Fibroblast of skin of right quadriceps (primary cell): ENCODE data around the gene ADAM17.
"Not testable (repeated sequence)": the region's sequence is repeated elsewhere in the genome, so short reads cannot be mapped to it uniquely, and the experiment has no call there.

Experiments used
- DNase-seq: peaks from one replicate; pipeline ENCODE4 v3.0.0-alpha.2; 2013

ADAM17 gene

DNA sequence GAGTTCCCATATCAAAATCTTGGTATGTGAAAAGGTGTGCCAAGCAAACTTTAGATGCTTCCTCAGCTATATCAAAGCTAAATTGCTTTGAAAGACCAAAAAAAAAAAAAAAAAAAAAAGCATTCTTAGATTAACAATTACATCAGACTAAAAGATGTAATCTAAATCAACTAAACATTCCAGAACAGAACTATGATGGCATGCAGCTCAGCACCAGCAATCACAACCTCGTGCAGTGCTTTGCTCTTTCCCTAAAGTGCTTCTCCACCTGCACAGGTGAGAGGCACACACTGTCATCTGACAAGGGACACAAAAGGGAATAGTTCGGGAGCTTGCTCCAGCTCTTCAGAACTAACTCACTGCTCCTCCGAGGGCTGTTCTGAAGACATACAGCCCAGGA, 37.5 kb downstream of the ADAM17 start:
- no peak for DNase-seq

DNA sequence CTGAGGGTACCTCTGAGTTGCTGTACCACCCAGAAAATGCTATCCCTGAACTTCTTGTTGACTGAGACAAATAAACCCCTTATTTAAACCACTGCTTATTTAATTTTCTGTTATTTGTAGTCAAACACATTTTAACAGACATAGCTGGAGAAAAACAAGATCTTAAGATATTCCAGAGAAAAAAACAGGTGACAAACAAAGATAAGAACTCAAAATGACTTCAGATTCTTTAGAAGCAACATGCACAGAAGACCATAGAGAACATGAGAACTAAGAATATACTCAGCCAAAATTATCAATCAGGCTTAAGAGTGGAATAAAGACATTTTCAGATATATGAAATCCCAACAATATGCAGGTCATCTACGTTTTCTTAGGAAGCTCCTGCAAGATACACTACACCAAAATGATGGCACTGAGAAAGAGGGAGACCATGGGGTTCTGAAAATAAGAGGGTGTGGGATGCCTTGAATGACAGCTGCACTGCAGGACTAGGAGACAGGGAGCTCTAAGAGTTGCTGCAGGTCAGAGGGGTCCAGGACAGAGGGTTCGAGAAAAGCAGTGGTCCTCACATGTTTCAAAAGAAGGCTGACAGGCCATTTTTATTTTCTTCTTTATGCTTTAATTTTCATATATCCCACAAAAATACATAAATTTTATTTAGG, 38.4 kb downstream of the ADAM17 start:
- DNase-seq: no peak

DNA sequence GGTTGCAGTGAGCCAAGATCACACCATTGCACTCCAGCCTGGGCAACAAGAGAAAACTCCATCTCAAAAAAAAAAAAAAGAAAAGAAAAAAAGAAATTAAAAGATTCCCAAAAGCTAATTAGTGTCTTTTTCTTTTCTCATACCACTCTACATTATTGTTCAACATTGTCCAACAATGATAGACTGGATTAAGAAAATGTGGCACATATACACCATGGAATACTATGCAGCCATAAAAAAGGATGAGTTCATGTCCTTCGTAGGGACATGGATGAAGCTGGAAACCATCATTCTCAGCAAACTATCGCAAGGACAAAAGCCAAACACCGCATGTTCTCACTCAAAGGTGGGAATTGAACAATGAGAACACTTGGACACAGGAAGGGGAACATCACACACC, 41.7 kb downstream of the ADAM17 start:
- not testable (repeated sequence) for DNase-seq

DNA sequence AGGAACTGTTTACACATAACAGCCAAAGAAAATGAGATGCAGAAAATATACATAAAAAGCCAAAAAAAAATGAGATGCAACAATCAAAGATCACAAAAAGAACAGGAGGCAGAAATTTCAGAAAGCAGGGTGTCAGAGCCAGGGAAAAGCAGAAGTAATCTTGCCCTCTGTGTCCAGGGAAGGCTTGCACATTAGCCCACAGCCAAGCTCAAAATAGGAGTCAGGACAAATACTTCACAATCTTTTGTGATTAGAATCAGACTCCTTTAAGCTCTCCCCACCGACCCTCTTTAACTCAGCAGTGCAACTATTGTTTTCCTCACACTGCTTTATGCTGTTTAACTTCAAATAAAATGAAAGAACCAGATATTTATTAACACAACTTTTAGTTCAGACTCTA, 46.7 kb downstream of the ADAM17 start:
- no peak for DNase-seq

DNA sequence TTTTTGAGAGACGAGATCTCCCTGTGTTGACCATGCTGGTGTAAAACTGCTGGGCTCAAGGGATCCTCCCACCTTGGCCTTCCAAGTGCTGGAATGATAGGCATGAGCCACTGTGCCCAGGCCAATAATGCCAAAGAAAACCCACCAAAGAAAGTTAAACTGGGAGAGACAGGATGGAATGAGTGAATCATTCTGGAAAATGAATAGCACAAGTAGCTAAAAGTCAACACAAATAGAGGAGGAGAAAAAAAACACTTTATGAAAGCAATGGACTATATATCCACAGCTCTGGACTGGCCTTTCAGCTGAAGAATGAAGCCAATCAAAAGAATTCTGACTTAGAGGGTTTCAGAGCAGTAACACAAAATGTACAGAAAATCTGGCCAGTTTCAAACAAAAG, 57.4 kb downstream of the ADAM17 start:
- no peak for DNase-seq

DNA sequence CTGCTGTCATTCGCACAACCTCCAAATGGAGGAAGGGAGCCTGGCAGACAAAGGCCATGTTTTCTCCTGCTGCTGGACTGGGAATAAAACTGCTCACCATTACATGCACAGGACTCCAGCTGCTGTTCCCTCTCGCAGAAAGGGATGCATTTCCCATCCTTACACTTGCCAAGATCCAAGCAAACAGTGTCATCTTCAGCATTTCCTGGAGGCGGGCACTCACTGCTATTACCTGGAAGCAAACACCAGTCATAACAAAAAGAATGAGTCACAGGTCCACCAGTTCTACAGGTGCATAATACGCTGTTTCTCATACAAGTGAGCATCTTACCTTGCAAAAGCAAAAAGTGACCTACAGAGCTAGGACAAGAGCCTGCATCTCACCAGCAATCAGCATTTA, 58.6 kb downstream of the ADAM17 start:
- no peak for DNase-seq

DNA sequence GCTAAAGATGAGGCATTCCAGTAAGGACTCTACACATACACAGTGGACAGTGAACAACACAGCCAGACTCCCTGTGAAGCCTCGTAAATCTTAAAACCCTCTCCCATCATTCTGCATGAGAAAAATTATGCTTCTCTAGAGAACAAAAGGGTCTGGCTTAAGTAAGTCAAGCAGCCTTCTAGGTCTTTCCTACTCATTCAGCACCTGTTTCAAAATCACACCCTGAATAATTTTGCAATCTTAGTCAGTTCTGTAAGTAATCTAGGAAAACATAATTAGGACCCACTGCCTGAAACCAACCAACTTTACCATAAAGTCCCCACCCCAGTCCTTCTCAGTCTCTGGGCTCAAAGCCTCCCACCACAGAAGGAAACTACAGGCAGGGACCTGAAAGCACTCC, 61.5 kb downstream of the ADAM17 start:
- DNase-seq: no peak

DNA sequence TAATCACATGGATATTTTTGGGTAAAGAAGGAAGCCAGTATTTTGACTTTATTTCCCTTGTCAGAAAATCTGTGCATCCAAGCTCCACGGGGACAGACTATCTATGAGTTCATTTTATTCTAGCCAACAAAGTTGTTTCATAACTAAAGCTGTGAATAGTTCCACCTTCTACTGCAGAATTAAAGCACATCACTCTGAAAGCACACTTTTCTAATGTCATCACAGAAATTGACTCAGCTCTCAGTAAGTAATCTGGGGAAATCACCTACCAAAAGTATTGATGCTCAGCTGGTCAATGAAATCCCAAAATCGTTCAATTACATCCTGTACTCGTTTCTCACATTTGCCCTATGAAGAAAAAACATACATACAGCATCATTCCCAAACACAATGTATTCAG, 62.2 kb downstream of the ADAM17 start:
- no peak for DNase-seq

DNA sequence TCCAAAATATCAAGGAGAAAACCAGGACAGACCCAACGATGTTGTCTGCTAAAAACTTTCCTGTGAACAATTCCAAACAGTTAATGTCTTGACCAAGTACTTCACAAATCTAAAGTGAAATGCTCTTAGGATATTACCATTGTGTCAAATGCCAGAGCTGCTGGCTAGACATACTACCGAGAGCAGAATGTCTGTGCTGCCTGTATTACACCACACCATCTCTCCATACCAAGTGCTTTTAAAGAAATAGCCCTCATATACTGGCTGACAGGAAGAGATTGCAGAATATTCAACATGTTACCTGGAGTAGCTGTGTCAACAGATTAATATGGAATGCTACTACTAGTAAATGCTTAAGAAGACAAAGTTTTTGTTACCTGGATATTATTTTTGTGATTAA, 62.7 kb downstream of the ADAM17 start:
- no peak for DNase-seq

DNA sequence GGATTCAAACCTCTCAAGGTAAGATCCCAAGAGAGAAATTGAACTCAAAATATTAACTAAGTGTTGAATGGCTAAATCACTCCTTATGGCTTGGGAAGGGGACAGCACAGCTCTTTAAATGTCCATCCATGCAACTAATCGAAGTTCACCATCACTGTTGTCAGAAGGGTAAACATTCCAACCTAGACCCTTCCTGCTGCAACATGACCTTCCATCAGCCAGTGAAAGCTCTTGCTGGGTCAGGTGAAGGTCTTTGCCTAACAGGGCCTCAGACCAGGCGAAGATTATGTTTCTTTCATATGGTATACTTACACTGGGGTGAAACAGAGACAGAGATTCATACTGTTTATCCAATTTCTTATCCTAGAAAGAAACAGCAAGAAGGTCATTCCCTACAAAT, 64.8 kb downstream of the ADAM17 start:
- no peak for DNase-seq

DNA sequence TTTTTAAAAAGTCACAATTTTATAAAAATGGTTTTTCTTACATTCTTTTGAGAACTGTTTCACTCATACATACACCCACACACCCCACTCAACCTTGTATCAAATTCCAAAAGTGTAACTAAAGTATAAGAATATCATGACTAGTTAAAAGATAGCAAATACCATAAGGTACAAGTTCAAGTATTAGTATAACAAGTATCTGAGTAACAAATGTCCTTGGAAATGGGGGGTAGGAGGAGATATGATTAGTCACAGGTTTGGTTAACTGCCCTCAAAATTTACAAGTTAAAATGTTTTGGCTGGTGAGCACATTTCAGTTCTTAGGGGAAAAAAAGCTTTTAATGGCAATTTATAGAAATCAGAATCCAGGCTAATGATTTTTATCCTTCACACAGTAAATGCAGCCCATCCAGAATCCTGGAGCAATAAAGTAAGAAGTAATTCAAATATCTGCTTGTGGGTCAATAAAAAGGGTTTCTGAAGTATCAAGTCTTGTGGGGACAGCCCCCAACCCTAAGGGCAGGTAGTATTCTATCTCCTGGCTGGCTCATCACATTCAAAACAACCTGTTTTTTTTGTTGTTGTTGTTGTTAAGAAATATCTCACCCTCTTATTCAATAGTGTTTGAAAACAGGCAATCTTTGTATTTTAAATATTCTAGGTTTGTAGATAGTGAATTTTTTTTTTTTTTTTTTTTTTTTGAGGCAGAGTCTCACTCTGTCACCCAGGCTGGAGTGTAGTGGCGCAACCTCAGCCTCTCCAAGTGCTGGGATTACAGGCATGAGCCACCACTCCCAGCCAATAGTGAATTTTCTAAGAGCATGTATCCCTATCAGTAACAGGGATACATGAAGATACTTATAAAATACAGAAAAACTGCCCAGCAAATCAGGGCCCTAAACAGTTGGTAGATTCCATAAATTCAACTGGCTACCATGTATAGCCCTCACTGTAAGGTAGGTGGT, 66.8 kb downstream of the ADAM17 start:
- DNase-seq: peak; percentile 48

DNA sequence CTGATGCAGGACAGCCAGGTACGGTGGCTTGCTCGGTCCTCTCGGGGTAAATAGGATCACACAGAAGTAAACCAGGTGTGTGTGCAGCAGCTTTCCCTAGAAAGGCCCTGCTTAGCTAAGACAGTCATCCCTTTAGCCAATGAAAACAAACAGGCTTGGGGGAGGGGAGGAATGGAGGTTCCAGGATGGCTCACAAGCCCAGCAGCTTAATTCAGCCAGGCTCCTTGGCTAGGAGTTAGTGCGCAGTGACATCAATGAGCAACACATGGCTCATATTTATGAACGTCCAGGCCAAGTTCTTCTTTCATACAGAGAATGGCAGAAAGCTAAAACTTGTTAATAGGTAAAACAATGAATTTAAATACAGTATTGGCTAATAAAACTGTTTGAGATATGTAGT, 71.1 kb downstream of the ADAM17 start:
- peak; percentile 25 for DNase-seq

DNA sequence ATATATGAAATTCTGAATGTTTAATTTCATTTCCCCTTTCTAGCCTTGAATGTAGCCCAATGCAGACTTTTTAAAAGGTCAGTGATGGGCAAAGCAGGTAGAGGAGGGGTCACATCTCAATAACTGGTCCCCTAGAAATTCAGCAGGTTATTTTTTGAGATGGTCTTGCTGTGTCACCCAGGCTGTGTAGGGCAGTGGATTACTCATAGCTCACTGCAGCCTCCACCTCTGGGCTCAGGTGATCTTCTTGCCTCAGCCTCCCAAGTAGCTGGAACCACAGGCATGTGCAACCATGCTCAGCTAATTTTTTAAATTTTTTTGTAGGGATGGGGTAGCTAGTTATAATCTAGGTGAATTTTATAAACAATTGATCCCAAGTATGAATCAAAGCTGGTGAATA, 72.5 kb downstream of the ADAM17 start:
- no peak for DNase-seq

DNA sequence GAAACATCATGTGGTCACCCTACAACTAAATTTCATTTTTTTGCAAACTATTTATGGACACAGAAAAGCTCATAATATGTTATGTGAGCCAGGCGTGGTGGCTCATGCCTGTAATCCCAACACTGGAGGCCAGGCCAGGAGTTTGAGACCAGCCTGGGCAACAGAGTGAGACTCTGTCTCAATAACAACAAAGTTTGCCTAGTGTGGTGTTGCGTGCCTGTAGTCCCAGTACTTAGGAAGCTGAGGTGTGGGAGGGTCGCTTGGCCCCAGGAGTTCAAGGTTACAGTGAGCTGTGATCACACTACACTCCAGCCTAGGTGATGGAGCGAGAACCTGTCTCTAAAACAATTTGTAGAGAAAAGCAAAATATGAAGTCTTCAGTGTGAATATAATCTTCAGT, 75.5 kb downstream of the ADAM17 start:
- DNase-seq: no peak

DNA sequence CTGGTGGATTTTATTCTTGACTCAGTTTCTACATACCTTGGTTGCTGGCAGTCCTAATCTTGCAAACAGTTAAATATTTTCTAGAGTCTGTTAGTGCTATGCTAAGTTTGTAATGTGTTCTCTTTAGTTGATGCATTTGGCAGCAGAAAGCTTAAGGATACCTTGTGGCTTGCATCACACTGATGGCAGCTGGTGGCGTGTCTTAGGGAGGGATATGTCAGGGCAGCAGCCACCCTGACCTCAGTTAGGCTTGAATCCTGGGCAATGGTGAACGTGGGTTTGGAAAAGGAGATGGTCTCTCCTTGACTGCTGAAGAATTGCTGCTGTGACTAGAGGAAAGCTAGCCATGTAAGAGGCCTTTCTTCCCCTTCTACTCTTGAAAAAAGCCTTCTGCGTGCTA, 77.1 kb downstream of the ADAM17 start:
- no peak for DNase-seq

DNA sequence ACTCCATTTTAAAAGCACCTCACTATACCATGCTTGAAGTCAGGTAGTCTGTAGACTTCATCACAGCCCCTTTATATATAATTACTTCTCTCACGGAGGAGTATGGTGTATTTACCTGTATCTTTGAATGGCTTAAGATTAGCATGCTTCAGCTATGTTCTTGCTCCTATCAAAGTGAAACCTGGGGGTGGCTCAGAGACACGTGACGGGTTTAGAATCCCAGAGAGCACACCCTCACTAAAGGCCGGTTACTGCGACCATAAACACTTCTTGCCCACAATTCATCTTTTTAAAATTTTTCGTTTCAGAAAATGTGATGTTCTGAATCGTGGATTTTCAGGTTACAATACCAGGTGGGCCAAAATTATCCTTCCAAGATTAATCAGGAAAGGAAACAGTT, 77.7 kb downstream of the ADAM17 start:
- no peak for DNase-seq

DNA sequence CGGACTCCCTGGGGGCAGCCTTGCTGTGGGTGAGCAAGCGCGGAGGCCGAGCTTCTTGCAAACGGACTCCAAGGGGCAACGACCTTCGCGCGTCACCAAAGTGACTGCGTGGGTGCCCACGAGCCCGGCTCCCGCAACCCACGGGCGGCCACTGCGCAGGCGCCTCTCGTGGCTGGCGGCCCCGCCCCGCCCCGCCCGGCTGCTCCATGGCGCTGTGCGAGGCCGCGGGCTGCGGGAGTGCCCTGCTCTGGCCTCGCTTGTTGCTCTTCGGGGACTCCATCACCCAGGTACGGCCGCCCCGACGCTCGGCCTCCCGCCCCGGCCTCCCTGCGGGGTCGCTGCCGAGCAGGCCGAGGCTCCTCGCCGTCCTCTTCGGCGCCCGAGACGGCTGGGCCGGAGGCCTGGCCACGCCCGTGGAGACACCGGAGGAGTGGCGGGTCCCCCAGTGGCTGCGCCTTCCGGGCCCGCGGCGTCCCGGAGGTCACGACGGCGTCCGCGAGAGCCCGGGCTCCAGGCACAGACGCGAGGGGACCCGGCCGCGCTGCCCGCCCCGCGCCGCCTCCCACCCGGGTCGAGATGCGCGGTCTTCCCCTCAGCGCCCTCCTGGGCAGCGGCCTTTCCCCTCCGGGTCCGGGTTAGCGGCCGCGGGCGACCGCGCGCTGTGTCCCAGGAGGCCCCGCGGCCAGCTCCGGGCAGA, 81.1 kb downstream of the ADAM17 start, which contains the start of gene IAH1:
Gene IAH1 (plus strand): TSS at position 191 of the 697 bp plus-strand sequence. CDS start 16 bp downstream, at position 207.
- DNase-seq: peak; percentile 42

DNA sequence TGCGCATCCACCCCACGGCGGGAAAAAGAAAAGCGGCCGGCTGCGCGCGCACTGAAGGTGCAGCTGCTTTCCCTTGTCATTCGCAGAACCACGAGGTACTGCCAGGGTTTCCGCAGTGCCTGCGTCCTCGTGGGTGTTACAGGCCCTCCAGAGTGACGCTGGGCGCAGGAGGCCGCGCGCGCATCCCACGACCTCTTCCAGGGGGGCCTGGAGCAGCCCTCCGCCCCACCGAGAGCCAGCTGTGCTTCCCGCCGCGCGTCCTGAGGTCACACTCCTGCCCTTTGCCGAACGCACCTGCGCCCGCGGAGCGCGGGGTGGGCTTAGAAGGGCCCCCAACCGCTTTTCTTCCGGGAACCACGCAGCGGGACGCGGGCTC, 81.7 kb downstream of the ADAM17 start:
- DNase-seq: no peak

DNA sequence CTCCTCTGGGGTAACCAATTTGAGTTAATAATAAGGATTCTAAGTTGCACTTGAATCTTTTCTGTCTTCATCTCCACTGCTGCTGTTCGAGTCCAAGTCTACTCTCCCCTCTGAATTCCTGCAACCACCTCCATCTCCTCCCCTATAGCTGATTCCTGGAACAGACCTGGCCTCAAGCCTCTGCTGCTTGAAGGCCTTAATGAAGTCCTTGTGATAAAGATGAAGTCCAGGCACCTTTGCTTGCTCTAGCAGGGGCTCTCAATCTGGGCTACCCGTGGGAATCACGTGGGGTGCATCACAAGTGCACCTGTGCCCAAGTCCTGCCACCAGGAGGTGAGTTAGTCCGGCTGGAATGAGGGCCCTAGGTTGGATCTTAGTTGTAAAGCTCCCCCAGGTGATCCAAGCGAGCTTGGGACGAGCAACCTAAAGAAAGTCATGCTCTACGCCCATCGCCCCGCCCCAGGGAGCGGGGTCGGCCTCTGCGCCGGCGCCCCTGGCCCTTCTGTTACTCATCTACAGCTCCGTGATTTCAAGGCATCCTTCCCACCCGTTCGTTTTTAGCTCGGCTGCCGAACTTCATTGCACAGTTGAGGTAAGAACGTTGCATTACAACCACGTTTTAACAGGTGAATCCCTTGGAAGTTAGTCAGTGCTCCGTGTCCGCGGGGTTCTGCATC, 82.2 kb downstream of the ADAM17 start:
- peak; percentile 19 for DNase-seq

DNA sequence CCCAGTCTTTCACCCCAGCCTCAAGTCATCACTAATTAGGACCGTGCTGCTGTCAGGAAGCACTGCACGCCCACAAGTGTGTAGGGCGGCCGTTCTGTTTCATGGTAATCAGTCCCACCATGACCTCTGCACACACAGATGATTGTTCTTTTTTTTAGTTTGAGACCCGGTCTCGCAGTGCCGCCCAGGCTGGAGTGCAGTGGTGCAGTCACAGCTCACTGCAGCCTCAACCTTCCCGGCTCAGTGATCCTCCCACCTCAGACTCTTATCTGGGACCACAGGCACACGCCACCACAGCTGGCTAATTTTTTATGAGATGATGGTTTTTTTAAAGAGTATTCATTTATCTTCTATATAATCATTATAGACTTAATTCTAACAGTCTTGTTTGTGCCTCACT, 83.1 kb downstream of the ADAM17 start:
- DNase-seq: no peak

DNA sequence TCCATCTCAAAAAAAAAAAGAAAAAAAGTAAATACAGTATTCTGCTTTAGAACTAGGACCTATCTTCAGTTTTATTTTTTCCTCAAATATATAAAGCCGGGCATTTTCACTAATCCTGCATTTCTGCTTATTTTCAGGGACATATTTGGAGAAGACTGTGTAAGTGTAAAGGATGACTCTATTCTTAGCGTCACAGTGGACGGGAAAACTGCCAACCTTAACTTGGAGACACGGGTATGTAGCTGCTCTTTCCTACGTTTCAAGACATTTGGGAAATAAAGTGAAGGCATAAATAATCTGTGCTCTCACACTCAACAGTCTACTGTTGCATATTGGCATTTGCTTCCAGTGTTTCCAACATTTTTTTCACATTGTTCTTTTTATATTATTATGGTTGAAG, 84.4 kb downstream of the ADAM17 start:
- DNase-seq: no peak

DNA sequence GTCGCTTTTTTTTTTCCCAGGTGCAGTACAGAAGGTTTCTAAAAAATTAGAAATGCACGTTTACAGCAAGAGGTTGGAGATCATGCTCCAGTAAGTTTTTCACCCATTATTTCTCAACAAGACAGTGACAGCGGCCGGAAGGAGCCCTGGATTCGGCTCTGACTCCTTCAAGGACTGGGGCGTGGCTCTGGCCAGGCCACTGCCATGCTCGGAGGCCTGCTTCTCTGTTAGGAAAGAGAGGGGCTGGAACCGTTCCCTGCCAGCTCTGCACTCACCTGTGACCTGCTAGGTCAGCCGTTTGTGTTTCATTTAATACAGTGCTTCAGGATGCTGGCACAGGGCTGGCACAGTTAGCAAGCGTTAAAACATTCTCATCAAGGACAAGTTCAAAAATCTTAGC, 87.9 kb downstream of the ADAM17 start:
- no peak for DNase-seq

DNA sequence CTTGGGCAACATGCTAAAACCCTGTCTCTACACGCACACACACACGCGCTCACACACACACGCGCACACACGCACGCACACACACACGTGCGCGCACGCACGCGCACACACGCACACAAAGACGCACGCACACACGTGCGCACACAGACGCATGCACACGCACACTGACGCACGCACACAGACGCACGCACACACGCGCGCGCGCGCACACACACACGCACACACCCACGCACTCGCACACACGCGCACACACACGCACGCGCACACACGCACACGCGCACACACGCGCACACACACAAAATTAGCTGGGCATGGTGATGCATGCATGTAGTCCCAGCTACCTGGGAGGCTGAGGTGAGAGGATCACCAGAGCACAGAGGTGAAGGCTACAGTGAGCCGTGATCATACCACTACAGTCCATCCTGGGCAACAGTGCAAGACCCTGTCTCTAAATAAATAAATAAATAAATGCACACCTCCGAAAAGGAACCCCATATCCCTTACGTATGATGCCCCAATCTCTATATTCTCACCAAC, 89.4 kb downstream of the ADAM17 start:
- no peak for DNase-seq
